Bronchial epithelial cell (primary cell): ENCODE results near the gene PHF2. TPM values are rescaled to one million over a fixed set of nuclear protein-coding genes. Genes with fewer than 3 reads are reported as not detected.

Experiments
- DNase-seq: peaks from one replicate; pipeline ENCODE4 v3.0.0-alpha.2; 2010; ENCODE audit warnings: low read depth
- FAIRE-seq: peaks from 2 replicates; lab custom pipeline; 2011; peaks lifted over from hg19 to GRCh38; lab: Jason Lieb, UNC
- H3K27me3 ChIP-seq: 2 replicates; pipeline ENCODE4 v1.5.1; 2011; ENCODE audit warnings: low read length; ENCODE audit not compliant: control insufficient read depth, insufficient read depth
- H3K36me3 ChIP-seq: 2 replicates; pipeline ENCODE4 v1.5.1; 2011; ENCODE audit warnings: low read length; ENCODE audit not compliant: control insufficient read depth, insufficient read depth
- H3K4me3 ChIP-seq: 2 replicates; pipeline ENCODE4 v1.5.1; 2011; ENCODE audit warnings: mild to moderate bottlenecking, low read depth, low read length, control low read depth
- total RNA-seq: library from RNA; depleted of rRNA; stranded (reverse); fragments of >200 nt; gene quantifications from 2 replicates; pipeline ENCODE4 v1.2.1, GENCODE V29; 2014
- TF ChIP-seq, protein P1 (sequence below): IDR thresholded peaks from 2 replicates; pipeline ENCODE4 v1.5.1; 2011; ENCODE audit warnings: mild to moderate bottlenecking, moderate library complexity, low read length, control low read depth, inconsistent platforms; ENCODE audit not compliant: insufficient read depth, severe bottlenecking

PHF2 gene
- total RNA-seq, 1 donor from 2014 or later, result 10.0 TPM

DNA sequence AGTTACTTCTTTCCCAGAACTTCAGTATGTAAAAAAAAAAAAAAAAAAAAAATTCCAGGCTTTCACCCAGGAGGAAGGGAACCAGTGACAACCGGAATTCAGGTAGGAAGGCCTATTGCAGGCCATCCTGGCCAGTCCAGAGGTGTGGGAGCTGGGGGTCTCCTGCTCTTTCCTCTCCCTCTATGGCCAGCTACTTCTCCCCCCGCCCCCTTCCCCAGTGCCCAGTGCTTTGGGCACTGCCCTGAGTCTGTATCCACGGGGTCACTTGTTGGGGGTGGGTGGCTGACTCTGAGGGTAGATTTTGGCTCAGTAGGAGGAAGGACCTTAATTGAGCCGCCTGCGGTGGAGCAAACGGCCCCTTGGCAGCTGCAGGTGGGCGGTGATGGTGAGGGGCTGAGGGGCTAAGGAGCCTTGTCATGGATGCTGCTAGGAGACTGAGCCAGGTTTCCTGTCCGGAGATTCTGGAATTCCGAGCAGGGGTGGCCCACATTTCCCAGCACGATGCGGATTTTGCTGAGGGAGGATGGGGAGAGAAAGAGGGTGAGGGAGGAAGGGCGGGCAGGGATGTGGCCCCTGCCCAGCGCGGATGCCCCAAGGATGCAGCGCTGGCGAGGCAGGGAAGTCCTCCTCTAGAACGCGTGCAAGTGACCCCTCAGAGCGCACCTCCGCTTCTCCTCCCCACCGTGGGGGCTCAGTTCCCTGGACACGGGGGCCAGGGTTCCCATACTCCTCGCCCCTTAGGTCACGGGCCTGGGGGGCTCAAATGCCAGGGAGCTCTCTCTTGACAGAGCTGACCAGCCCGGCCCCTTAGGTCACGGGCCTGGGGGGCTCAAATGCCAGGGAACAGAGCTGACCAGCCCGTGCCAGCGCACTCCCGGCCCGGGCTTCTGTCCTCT lies 1.2 kb upstream of the PHF2 start:
- H3K4me3 ChIP-seq, result peak overlapping the region; percentile 68
- TF ChIP-seq, protein P1, sequence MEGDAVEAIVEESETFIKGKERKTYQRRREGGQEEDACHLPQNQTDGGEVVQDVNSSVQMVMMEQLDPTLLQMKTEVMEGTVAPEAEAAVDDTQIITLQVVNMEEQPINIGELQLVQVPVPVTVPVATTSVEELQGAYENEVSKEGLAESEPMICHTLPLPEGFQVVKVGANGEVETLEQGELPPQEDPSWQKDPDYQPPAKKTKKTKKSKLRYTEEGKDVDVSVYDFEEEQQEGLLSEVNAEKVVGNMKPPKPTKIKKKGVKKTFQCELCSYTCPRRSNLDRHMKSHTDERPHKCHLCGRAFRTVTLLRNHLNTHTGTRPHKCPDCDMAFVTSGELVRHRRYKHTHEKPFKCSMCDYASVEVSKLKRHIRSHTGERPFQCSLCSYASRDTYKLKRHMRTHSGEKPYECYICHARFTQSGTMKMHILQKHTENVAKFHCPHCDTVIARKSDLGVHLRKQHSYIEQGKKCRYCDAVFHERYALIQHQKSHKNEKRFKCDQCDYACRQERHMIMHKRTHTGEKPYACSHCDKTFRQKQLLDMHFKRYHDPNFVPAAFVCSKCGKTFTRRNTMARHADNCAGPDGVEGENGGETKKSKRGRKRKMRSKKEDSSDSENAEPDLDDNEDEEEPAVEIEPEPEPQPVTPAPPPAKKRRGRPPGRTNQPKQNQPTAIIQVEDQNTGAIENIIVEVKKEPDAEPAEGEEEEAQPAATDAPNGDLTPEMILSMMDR, result no peak
- no peak for FAIRE-seq
- H3K36me3 ChIP-seq, result no peaks in the 10 kb centered on the region
- DNase-seq, result no peak
- no peaks in the 10 kb centered on the region for H3K27me3 ChIP-seq

DNA sequence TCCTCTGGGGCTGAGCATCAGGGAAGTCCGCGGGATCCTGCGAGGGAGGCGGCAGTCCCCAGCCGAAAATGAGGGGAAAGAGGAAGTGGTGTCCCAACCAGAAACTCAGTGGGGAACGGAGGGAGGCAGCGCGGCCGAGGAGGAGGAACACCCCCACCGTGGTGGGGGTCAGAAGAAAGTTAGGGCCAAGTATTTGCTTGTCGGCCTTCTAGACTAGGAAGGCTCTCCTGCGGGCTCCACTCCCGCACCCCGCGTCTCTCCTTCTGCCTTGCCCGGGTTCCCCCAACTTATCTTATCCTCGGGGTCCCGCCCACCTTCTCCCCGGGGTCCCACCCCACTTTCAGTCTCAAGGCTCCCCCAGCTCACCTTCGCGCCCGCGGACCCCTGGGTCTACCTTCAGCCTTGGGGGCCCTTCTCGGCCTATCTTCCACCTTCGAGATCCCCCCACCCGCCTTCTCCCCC lies 557 bp upstream of the PHF2 start:
- FAIRE-seq, result no peak

DNA sequence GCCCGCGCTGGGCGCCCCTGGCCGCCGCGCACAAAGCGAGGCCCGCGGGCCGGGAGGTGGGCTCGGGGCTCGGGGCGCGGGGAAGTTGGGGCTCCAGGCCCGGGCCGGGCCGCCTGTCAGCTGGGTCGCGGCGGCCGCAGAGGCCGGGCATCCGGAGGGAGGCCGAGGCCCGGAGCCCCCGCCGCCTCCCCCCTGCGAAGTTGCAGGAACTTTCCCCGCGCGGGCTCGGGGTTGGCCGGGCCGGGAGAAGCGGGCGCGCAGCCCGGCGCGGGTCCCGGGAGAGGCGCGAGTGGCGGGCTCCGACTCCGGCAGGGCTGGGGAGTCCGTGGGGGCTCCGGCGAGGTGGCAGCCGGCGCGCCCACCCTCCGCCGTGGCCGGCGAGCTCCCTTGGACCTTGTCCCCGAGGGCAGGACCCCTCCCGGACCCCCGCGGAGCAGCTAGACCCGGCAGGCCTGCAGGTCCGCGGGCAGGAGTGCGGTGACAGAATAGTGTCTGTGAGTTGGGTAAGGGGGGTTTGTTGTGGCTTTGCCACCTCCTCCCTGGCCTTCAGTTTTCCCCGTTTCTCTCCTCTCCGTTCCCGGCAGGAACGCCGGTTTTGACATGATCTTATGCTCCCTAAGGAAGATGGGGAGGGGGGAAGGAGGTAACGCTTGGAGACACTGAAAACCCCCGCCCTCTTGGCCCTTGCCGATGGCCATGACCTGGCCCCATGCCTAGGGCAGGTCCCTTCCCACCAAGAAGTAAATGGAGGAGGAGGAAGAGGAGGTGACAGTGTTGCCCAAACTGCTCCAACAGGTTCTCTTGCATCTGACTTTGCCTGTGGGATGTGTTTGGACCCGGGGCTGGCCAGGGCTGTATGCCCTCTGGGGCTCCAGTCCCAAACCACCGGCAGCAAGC lies 942 bp downstream of the PHF2 start:
- Histone ChIP-seq H3K36me3 (no peaks in the 10 kb centered on the region), H3K4me3 (peak overlapping the region; percentile 68), H3K27me3 (no peaks in the 10 kb centered on the region)
- DNase-seq (peak; percentile 35), FAIRE-seq (no peak)
- TF ChIP-seq, protein P1, result no peak

More for the DNA sequence above, 557 bp upstream of the PHF2 start:
- Histone ChIP-seq H3K4me3 (peak overlapping the region; percentile 68), H3K27me3 (no peaks in the 10 kb centered on the region), H3K36me3 (no peaks in the 10 kb centered on the region)
- DNase-seq, result no peak
- TF ChIP-seq, protein P1, result no peak

DNA sequence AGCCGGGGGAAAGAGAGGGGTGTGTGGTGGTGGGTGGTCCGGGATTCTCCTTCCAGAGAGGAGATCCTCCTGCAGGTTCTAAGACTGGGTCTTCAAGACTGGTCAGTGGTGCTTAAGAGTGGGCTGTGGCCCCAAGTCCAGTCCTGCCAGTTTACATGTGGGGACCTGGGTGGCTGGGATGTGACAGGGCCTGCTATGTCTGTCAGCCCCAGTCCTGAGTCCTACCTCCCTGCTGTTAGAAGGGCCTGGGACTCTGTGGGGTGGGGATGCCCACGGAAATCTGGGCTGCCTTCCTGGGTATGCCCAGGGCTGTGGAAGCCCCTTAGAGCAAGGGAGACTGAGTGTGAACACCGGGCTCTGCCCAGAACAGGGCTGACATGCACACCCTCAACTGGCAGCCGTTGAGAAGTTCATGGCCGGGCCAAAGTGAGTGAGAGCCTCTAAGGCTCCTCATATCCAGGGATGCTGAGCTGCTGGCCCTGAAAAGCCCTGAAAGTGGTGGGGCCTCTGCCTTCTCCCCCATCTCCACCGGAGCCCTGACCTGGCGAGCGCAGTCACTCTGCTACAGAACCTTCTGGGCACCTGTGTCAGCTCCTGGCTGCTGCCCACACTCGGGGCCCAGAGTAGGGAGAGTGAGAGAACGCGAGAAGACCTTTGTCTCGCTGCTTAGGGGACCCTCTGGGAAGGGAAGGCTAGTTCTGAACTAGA lies 1.7 kb downstream of the PHF2 start:
- Histone ChIP-seq H3K27me3 (no peaks in the 10 kb centered on the region), H3K36me3 (no peaks in the 10 kb centered on the region), H3K4me3 (peak overlapping the region; percentile 68)
- FAIRE-seq (peak; percentile 91), DNase-seq (no peak)
- TF ChIP-seq, protein P1, result no peak

DNA sequence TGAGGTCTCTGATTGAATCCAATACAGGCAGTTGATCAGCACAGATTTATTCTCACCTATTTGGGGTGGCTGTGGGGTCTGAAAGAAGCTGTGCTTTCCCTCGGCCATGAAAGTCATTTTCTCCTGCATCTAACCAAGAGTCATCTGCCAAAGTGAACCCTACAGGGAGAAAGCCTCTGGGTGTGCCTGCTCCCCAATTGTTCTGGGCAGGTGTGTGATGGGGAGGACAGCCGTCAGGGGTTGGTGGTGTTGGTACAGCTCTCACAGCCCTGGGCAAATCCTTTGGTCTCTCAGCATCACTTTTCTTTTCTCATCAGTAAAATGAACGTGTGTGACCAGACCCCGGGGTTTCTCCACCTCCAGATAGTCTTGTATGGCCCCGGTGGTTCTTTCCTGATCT lies 2.5 kb downstream of the PHF2 start:
- Histone ChIP-seq H3K36me3 (no peaks in the 10 kb centered on the region), H3K27me3 (no peaks in the 10 kb centered on the region), H3K4me3 (no peak overlapping the region)
- DNase-seq (no peak), FAIRE-seq (no peak)
- TF ChIP-seq, protein P1, result no peak
